Mesenchymal stem cell (in vitro differentiated cells and primary cell): ENCODE measurements around the gene SLCO2A1.

Experiments used
- DNase-seq: peaks from one replicate; pipeline ENCODE4 v3.0.0-alpha.2; 2013
- H2AFZ ChIP-seq: one replicate; pipeline ENCODE4 v1.6.1; 2013; ENCODE audit warnings: low read depth, mild to moderate bottlenecking, control low read depth, inconsistent platforms, low read length, moderate library complexity
- H2AK5ac ChIP-seq: 2 replicates; pipeline ENCODE4 v1.6.1; 2013; ENCODE audit warnings: low read length, moderate library complexity, mild to moderate bottlenecking, inconsistent platforms; ENCODE audit not compliant: severe bottlenecking
- H2BK120ac ChIP-seq: one replicate; pipeline ENCODE4 v1.6.1; 2013; ENCODE audit warnings: low read depth, mild to moderate bottlenecking, inconsistent platforms, low read length, moderate library complexity
- H2BK12ac ChIP-seq, 2 experiments: one replicate each; pipeline ENCODE4 v1.6.1; 2013; ENCODE audit warnings: inconsistent platforms in 2 of 2, low read length in 2 of 2, mild to moderate bottlenecking in 2 of 2, moderate library complexity in 2 of 2, control low read depth in 1 of 2
- H2BK15ac ChIP-seq: one replicate; pipeline ENCODE4 v1.6.1; 2013; ENCODE audit warnings: mild to moderate bottlenecking, low read depth, inconsistent platforms; ENCODE audit not compliant: poor library complexity, severe bottlenecking
- H2BK5ac ChIP-seq: 2 replicates; pipeline ENCODE4 v1.6.1; 2013; ENCODE audit warnings: low read depth, mild to moderate bottlenecking, low read length, control low read depth, inconsistent platforms; ENCODE audit not compliant: poor library complexity, severe bottlenecking
- H3K14ac ChIP-seq, 2 experiments: one replicate each; pipeline ENCODE4 v1.6.1; 2013; ENCODE audit warnings: inconsistent platforms in 2 of 2, low read length in 2 of 2, control low read depth in 1 of 2, mild to moderate bottlenecking in 1 of 2, moderate library complexity in 1 of 2
- H3K18ac ChIP-seq, 2 experiments: one replicate each; pipeline ENCODE4 v1.6.1; 2013; ENCODE audit warnings: inconsistent platforms in 2 of 2, low read length in 2 of 2, control low read depth in 1 of 2, low read depth in 1 of 2, mild to moderate bottlenecking in 1 of 2
- H3K23ac ChIP-seq, 2 experiments: one replicate each; pipeline ENCODE4 v1.6.1; 2013; ENCODE audit warnings: inconsistent platforms in 2 of 2, low read length in 2 of 2, mild to moderate bottlenecking in 2 of 2, moderate library complexity in 2 of 2, control low read depth in 1 of 2
- H3K27ac ChIP-seq: 2 replicates; pipeline ENCODE4 v1.5.1; 2013; ENCODE audit warnings: mild to moderate bottlenecking, moderate library complexity, low read length, control low read depth, inconsistent platforms; ENCODE audit not compliant: poor library complexity, severe bottlenecking
- H3K27me3 ChIP-seq, 2 experiments: 2 replicates each; pipeline versions ENCODE4 v1.6.1 to v1.7.0; 2013; ENCODE audit warnings: low read length in 2 of 2, mild to moderate bottlenecking in 2 of 2, moderate library complexity in 2 of 2, control low read depth in 1 of 2, inconsistent platforms in 1 of 2; ENCODE audit not compliant: control insufficient read depth in 1 of 2, insufficient read depth in 1 of 2
- H3K36me3 ChIP-seq, 2 experiments: 2 replicates each; pipeline versions ENCODE4 v1.6.1 to v1.7.0; 2013; ENCODE audit warnings: low read length in 2 of 2, control low read depth in 1 of 2, inconsistent platforms in 1 of 2, low read depth in 1 of 2, mild to moderate bottlenecking in 1 of 2; ENCODE audit not compliant: insufficient read depth in 2 of 2, control insufficient read depth in 1 of 2
- H3K4ac ChIP-seq, 2 experiments: one replicate each; pipeline ENCODE4 v1.6.1; 2013; ENCODE audit warnings: inconsistent platforms in 2 of 2, low read length in 2 of 2, mild to moderate bottlenecking in 2 of 2, moderate library complexity in 2 of 2, control low read depth in 1 of 2, low read depth in 1 of 2
- H3K4me1 ChIP-seq: 2 replicates; pipeline ENCODE4 v1.6.1; 2013; ENCODE audit warnings: low read depth, low read length, control low read depth; ENCODE audit not compliant: control insufficient read depth, insufficient read depth
- H3K4me2 ChIP-seq: 2 replicates; pipeline ENCODE4 v1.6.1; 2013; ENCODE audit warnings: low read length, mild to moderate bottlenecking, inconsistent platforms; ENCODE audit not compliant: poor library complexity, severe bottlenecking
- H3K4me3 ChIP-seq, 2 experiments: 2 replicates each; pipeline versions ENCODE4 v1.5.1 to v1.7.0; 2013; ENCODE audit warnings: low read length in 2 of 2, mild to moderate bottlenecking in 2 of 2, control low read depth in 1 of 2, low read depth in 1 of 2; ENCODE audit not compliant: insufficient read depth in 1 of 2
- H3K79me1 ChIP-seq: replicated peaks from 2 replicates; pipeline ENCODE4 v1.6.1; 2013; ENCODE audit warnings: mild to moderate bottlenecking, control low read depth, low read length, inconsistent platforms; ENCODE audit not compliant: poor library complexity, severe bottlenecking
- H3K9ac ChIP-seq: 2 replicates; pipeline ENCODE4 v1.7.0; 2013; ENCODE audit warnings: mild to moderate bottlenecking, low read length, moderate library complexity
- H3K9me3 ChIP-seq: 2 replicates; pipeline ENCODE4 v1.7.0; 2013; ENCODE audit warnings: mild to moderate bottlenecking, low read length; ENCODE audit not compliant: control insufficient read depth
- H4K8ac ChIP-seq: one replicate; pipeline ENCODE4 v1.6.1; 2013; ENCODE audit warnings: inconsistent platforms, mild to moderate bottlenecking, low read length, moderate library complexity
- H4K91ac ChIP-seq: one replicate; pipeline ENCODE4 v1.6.1; 2013; ENCODE audit warnings: mild to moderate bottlenecking, low read length, inconsistent platforms
- WGBS: methylation state at CpG from one replicate; pipeline ENCODE4 v1.1.7; 2013; ENCODE audit warnings: mixed read lengths; 5-methylcytosine and 5-hydroxymethylcytosine counted together

SLCO2A1 gene

GRCh38 chr3:134065252-134066157, 35.8 kb upstream of the SLCO2A1 start:
- Histone ChIP-seq H3K18ac (no peak overlapping the region), H2AFZ (no peak overlapping the region), H3K27ac (no peak overlapping the region), H3K4me1 (no peaks in the 10 kb centered on the region), H2BK12ac (no peak overlapping the region), H4K91ac (no peak overlapping the region), H2AK5ac (no peak overlapping the region), H3K9me3 (no peaks in the 10 kb centered on the region), H3K27me3 (peaks cover 3 to 18% of the 10 kb centered on the region in 2 experiments), H3K4me2 (no peak overlapping the region), H4K8ac (no peak overlapping the region), H2BK120ac (no peak overlapping the region), H2BK5ac (no peak overlapping the region), H2BK15ac (no peak overlapping the region), H3K4me3 (no peak overlapping the region), H3K23ac (no peak overlapping the region), H3K4ac (no peak overlapping the region), H3K79me1 (no peaks in the 10 kb centered on the region), H3K14ac (peak overlapping the region in 1 of 2 experiments; percentile 9), H3K36me3 (no peaks in the 10 kb centered on the region), H3K9ac (no peak overlapping the region)
- DNase-seq = no peak
- 67% methylated on average over 9 of the region's 9 CpGs for WGBS

GRCh38 chr3:134064081-134064480, 34.4 kb upstream of the SLCO2A1 start:
- no peak overlapping the region for H3K18ac ChIP-seq
- no peak overlapping the region for H3K4me3 ChIP-seq
- no peak overlapping the region for H3K9ac ChIP-seq
- 75% methylated on average over 2 of the region's 2 CpGs for WGBS
- no peak overlapping the region for H4K8ac ChIP-seq
- H3K27me3 ChIP-seq = peaks cover 3 to 26% of the 10 kb centered on the region in 2 experiments
- no peak overlapping the region for H2AFZ ChIP-seq
- no peak overlapping the region for H3K27ac ChIP-seq
- no peaks in the 10 kb centered on the region for H3K4me1 ChIP-seq
- no peak overlapping the region for H2BK120ac ChIP-seq
- H3K23ac ChIP-seq = no peak overlapping the region
- no peaks in the 10 kb centered on the region for H3K9me3 ChIP-seq
- no peak for DNase-seq
- H3K14ac ChIP-seq = no peak overlapping the region
- no peak overlapping the region for H3K4me2 ChIP-seq
- no peaks in the 10 kb centered on the region for H3K79me1 ChIP-seq
- no peak overlapping the region for H2AK5ac ChIP-seq
- no peak overlapping the region for H2BK5ac ChIP-seq
- no peak overlapping the region for H3K4ac ChIP-seq
- no peak overlapping the region for H4K91ac ChIP-seq
- H2BK15ac ChIP-seq = no peak overlapping the region
- H2BK12ac ChIP-seq = no peak overlapping the region
- H3K36me3 ChIP-seq = no peaks in the 10 kb centered on the region

- Histone ChIP-seq H3K4ac (no peak overlapping the region), H2BK5ac (no peak overlapping the region), H3K14ac (no peak overlapping the region), H3K4me2 (no peak overlapping the region), H2BK15ac (no peak overlapping the region), H3K27me3 (peaks cover 3 to 26% of the 10 kb centered on the region in 2 experiments), H2AFZ (no peak overlapping the region), H2AK5ac (no peak overlapping the region), H3K18ac (no peak overlapping the region), H2BK12ac (no peak overlapping the region), H3K4me3 (no peak overlapping the region), H3K9ac (no peak overlapping the region), H4K91ac (no peak overlapping the region), H3K9me3 (no peaks in the 10 kb centered on the region), H3K36me3 (no peaks in the 10 kb centered on the region), H3K27ac (no peak overlapping the region), H3K23ac (no peak overlapping the region), H3K79me1 (no peaks in the 10 kb centered on the region), H3K4me1 (no peaks in the 10 kb centered on the region), H2BK120ac (no peak overlapping the region), H4K8ac (no peak overlapping the region)
- 78% methylated on average over 7 of the region's 7 CpGs for WGBS
- DNase-seq = no peak
Measured at GRCh38 chr3:134061401-134061800, 31.7 kb upstream of the SLCO2A1 start.

- no peak overlapping the region for H3K18ac ChIP-seq
Measured at GRCh38 chr3:134060561-134061385, 31.0 kb upstream of the SLCO2A1 start.

More at GRCh38 chr3:134060561-134061385, 31.0 kb upstream of the SLCO2A1 start:
- Histone ChIP-seq H3K4ac (no peak overlapping the region), H3K27me3 (peaks cover 3 to 26% of the 10 kb centered on the region in 2 experiments), H3K9me3 (no peaks in the 10 kb centered on the region), H2AFZ (no peak overlapping the region), H2BK15ac (no peak overlapping the region), H2AK5ac (no peak overlapping the region), H4K8ac (no peak overlapping the region), H3K79me1 (no peaks in the 10 kb centered on the region), H3K36me3 (no peaks in the 10 kb centered on the region), H3K4me1 (no peaks in the 10 kb centered on the region), H2BK5ac (no peak overlapping the region), H3K23ac (no peak overlapping the region), H4K91ac (no peak overlapping the region), H3K4me2 (no peak overlapping the region), H2BK120ac (no peak overlapping the region), H3K4me3 (no peak overlapping the region), H2BK12ac (no peak overlapping the region), H3K9ac (no peak overlapping the region), H3K27ac (no peak overlapping the region), H3K14ac (no peak overlapping the region)
- WGBS = 67% methylated on average over 5 of the region's 10 CpGs
- no peak for DNase-seq
